T-cell (primary cell): ENCODE results near the gene F3. TPM values are rescaled to one million over a fixed set of nuclear protein-coding genes. Genes with fewer than 3 reads are reported as not detected.

Experiments used
- ATAC-seq, 4 experiments: fragments of 200-7000 bp in 3 of 4; fragments of 150-1000 bp in 1 of 4; cut with Tn5 transposase; replicated peaks in 1 of 4; 1 replicate in 3 of 4; 2 replicates in 1 of 4; pipeline ENCODE4 v1.10.0; 2021; ENCODE audit warnings: moderate library complexity in 3 of 4, mild to moderate bottlenecking in 2 of 4, moderate number of reproducible peaks in 1 of 4
- CTCF ChIA-PET, 2 donors: fragments of 300-600 bp; sonication (Branson Sonifier 250); formaldehyde crosslinking; loops; one replicate each; lab custom pipeline; 2022; ENCODE audit warnings: antibody characterized with exemption in 2 of 2; lab: Charles Lee
- POLR2A ChIA-PET, 2 donors: fragments of 300-600 bp; sonication (Branson Sonifier 250); formaldehyde crosslinking; loops; one replicate each; lab custom pipeline; 2022; ENCODE audit warnings: antibody characterized with exemption in 2 of 2; lab: Charles Lee
- DNase-seq, 35 experiments: peaks; one replicate each; pipeline versions ENCODE4 v3.0.0 to v3.0.0-alpha.2; 2013 to 2023
- H3K27ac ChIP-seq: one replicate; pipeline ENCODE4 v1.5.1; 2013; ENCODE audit warnings: low read length
- H3K27me3 ChIP-seq, 2 experiments: replicated peaks in 1 of 2; 1 replicate in 1 of 2; 2 replicates in 1 of 2; pipeline versions ENCODE4 v1.6.1 to v1.7.0; 2013; ENCODE audit warnings: low read length in 1 of 2, mixed read lengths in 1 of 2; ENCODE audit not compliant: control insufficient read depth in 2 of 2, insufficient read depth in 2 of 2; ENCODE audit errors: extremely low read depth in 1 of 2
- H3K36me3 ChIP-seq, 2 donors: 1 replicate in 1 of 2; 2 replicates in 1 of 2; pipeline versions ENCODE4 v1.6.1 to v1.7.0; 2013; ENCODE audit warnings: low read length in 1 of 2; ENCODE audit not compliant: control insufficient read depth in 2 of 2, insufficient read depth in 1 of 2; ENCODE audit errors: extremely low read depth in 1 of 2
- H3K4me1 ChIP-seq, 2 experiments: 1 replicate in 1 of 2; 2 replicates in 1 of 2; pipeline versions ENCODE4 v1.6.1 to v1.7.0; 2013; ENCODE audit warnings: low read length in 2 of 2, mixed read lengths in 1 of 2; ENCODE audit not compliant: insufficient read depth in 2 of 2, control insufficient read depth in 1 of 2; ENCODE audit errors: extremely low read depth in 1 of 2
- H3K4me3 ChIP-seq, 2 donors: 1 replicate in 1 of 2; 2 replicates in 1 of 2; pipeline versions ENCODE4 v1.5.1 to v1.7.0; 2013; ENCODE audit warnings: mild to moderate bottlenecking in 2 of 2, low read length in 1 of 2, moderate library complexity in 1 of 2; ENCODE audit not compliant: control insufficient read depth in 1 of 2; ENCODE audit errors: extremely low read depth in 1 of 2
- H3K9me3 ChIP-seq: 2 replicates; pipeline ENCODE4 v1.7.0; 2013
- H3K27ac Mint-ChIP-seq, 2 donors: one replicate each; pipeline ENCODE4 v1.8.0; 2020 to 2021; ENCODE audit warnings: mild to moderate bottlenecking in 2 of 2, mixed read lengths in 2 of 2
- H3K27me3 Mint-ChIP-seq, 2 donors: one replicate each; pipeline ENCODE4 v1.8.0; 2021 to 2022; ENCODE audit warnings: mixed read lengths in 2 of 2
- H3K36me3 Mint-ChIP-seq: one replicate; pipeline ENCODE4 v1.8.0; 2021; ENCODE audit warnings: mixed read lengths
- H3K4me1 Mint-ChIP-seq, 3 donors: one replicate each; pipeline ENCODE4 v1.8.0; 2020 to 2022; ENCODE audit warnings: mixed read lengths in 3 of 3, mild to moderate bottlenecking in 1 of 3
- H3K4me3 Mint-ChIP-seq, 3 donors: one replicate each; pipeline ENCODE4 v1.8.0; 2020 to 2022; ENCODE audit warnings: mild to moderate bottlenecking in 3 of 3, mixed read lengths in 3 of 3, moderate library complexity in 3 of 3
- H3K9me3 Mint-ChIP-seq, 3 donors: one replicate each; pipeline ENCODE4 v1.8.0; 2020 to 2022; ENCODE audit warnings: mixed read lengths in 3 of 3
- WGBS: methylation state at CpG from one replicate; pipeline ENCODE4 v1.1.5; 2013; ENCODE audit warnings: missing lambda C conversion rate; ENCODE audit not compliant: insufficient coverage; 5-methylcytosine and 5-hydroxymethylcytosine counted together
- total RNA-seq, 35 experiments: library from RNA in 6 of 35; stranded (reverse) in 6 of 35; fragments of 120-200 nt in 1 of 35; gene quantifications; one replicate each; pipeline versions ENCODE4 v1.2.1 to v1.2.4 and lab custom pipeline; 2013 to 2026

Gene F3
- total RNA-seq, 5 donors from 2014 or later (not counting 1 experiment from before 2014, with no cell fraction given) = 0.29 to 1.0 (median 0.66) TPM; not detected in 2

GRCh38 chr1:94542088-94542870 lies 720 bp upstream of the F3 start:
- H3K4me3 ChIP-seq = peak overlapping the region; percentile 33 to 74
- ChIA-PET POLR2A (no interaction called here), CTCF (no interaction called here)
- Mint-ChIP-seq H3K27me3 (peaks cover 72 to 77% of the 10 kb centered on the region in 2 donors), H3K9me3 (no peaks in the 10 kb centered on the region), H3K36me3 (no peaks in the 10 kb centered on the region), H3K4me3 (peak overlapping the region; percentile 66 to 70 (median 66)), H3K27ac (no peak overlapping the region), H3K4me1 (peaks cover 14 to 21% (median 17%) of the 10 kb centered on the region in 3 donors)
- DNase-seq (no peak), ATAC-seq (peak in 1 of 4 experiments; percentile 21)
- H3K4me1 ChIP-seq = peaks cover 4 to 16% of the 10 kb centered on the region in 2 experiments
- H3K36me3 ChIP-seq = no peaks in the 10 kb centered on the region
- WGBS = 3% methylated on average over 23 of the region's 26 CpGs
- peaks cover 6 to 30% of the 10 kb centered on the region in 2 experiments for H3K27me3 ChIP-seq
- no peaks in the 10 kb centered on the region for H3K9me3 ChIP-seq
- no peak overlapping the region for H3K27ac ChIP-seq

- H3K27me3 Mint-ChIP-seq = peaks cover 67 to 76% of the 10 kb centered on the region in 2 donors
- Histone ChIP-seq H3K27ac (no peak overlapping the region), H3K4me3 (peak overlapping the region in 1 of 2 donors; percentile 42), H3K9me3 (no peaks in the 10 kb centered on the region), H3K27me3 (peaks cover 6 to 36% of the 10 kb centered on the region in 2 experiments), H3K36me3 (no peaks in the 10 kb centered on the region), H3K4me1 (peaks cover 4 to 16% of the 10 kb centered on the region in 2 experiments)
- WGBS = 60% methylated on average over 15 of the region's 23 CpGs
- H3K4me1 Mint-ChIP-seq = peaks cover 14 to 21% (median 17%) of the 10 kb centered on the region in 3 donors
- H3K9me3 Mint-ChIP-seq = no peaks in the 10 kb centered on the region
- DNase-seq = no peak
- H3K4me3 Mint-ChIP-seq = peak overlapping the region; percentile 39 to 68 (median 44)
- no peak for ATAC-seq
- H3K27ac Mint-ChIP-seq = no peak overlapping the region
- no peaks in the 10 kb centered on the region for H3K36me3 Mint-ChIP-seq
- ChIA-PET POLR2A (no interaction called here), CTCF (no interaction called here)
These were observed 916 bp downstream of the F3 start for GRCh38 chr1:94540440-94541245.

- no peak overlapping the region for H3K27ac Mint-ChIP-seq
- Histone ChIP-seq H3K4me1 (peaks cover 4 to 16% of the 10 kb centered on the region in 2 experiments), H3K27me3 (peaks cover 6 to 37% of the 10 kb centered on the region in 2 experiments), H3K4me3 (no peak overlapping the region), H3K9me3 (no peaks in the 10 kb centered on the region), H3K36me3 (no peaks in the 10 kb centered on the region), H3K27ac (no peak overlapping the region)
- H3K4me3 Mint-ChIP-seq = no peak overlapping the region
- ATAC-seq = no peak
- DNase-seq = no peak
- POLR2A ChIA-PET = no interaction called here
- no peaks in the 10 kb centered on the region for H3K36me3 Mint-ChIP-seq
- H3K9me3 Mint-ChIP-seq = no peaks in the 10 kb centered on the region
- CTCF ChIA-PET = interaction anchor here in 1 of 2 donors (0.5 kb wide), 1 partner anchor 36 kb away, joined by 5 read pairs; no protein-coding TSS in a partner anchor
- peaks cover 60 to 76% of the 10 kb centered on the region in 2 donors for H3K27me3 Mint-ChIP-seq
- H3K4me1 Mint-ChIP-seq = peaks cover 14 to 21% (median 17%) of the 10 kb centered on the region in 3 donors
- WGBS = 90% methylated on average over 1 of the region's 3 CpGs
These were observed 2.1 kb downstream of the F3 start for GRCh38 chr1:94539496-94539895.

- ATAC-seq (no peak), DNase-seq (no peak)
- ChIA-PET CTCF (no interaction called here), POLR2A (no interaction called here)
- peaks cover 6 to 37% of the 10 kb centered on the region in 2 experiments for H3K27me3 ChIP-seq
- H3K4me1 Mint-ChIP-seq = peaks cover 14 to 21% (median 17%) of the 10 kb centered on the region in 3 donors
- no peak overlapping the region for H3K27ac Mint-ChIP-seq
- peaks cover 50 to 65% of the 10 kb centered on the region in 2 donors for H3K27me3 Mint-ChIP-seq
- H3K36me3 ChIP-seq = no peaks in the 10 kb centered on the region
- no peaks in the 10 kb centered on the region for H3K9me3 Mint-ChIP-seq
- H3K9me3 ChIP-seq = no peaks in the 10 kb centered on the region
- H3K36me3 Mint-ChIP-seq = no peaks in the 10 kb centered on the region
- H3K4me3 Mint-ChIP-seq = no peak overlapping the region
- WGBS = 83% methylated on average over 3 of the region's 6 CpGs
- no peak overlapping the region for H3K4me3 ChIP-seq
- H3K27ac ChIP-seq = no peak overlapping the region
- peaks cover 4 to 16% of the 10 kb centered on the region in 2 experiments for H3K4me1 ChIP-seq
These were observed 3.2 kb downstream of the F3 start for GRCh38 chr1:94538243-94538827.

GRCh38 chr1:94537254-94537653 lies 4.3 kb downstream of the F3 start:
- Histone ChIP-seq H3K4me1 (peaks cover under 1 to 14% of the 10 kb centered on the region in 2 experiments), H3K27me3 (peaks cover 3 to 35% of the 10 kb centered on the region in 2 experiments), H3K4me3 (no peak overlapping the region), H3K27ac (no peak overlapping the region), H3K36me3 (no peaks in the 10 kb centered on the region), H3K9me3 (no peaks in the 10 kb centered on the region)
- DNase-seq (no peak), ATAC-seq (no peak)
- Mint-ChIP-seq H3K27me3 (peaks cover 43 to 56% of the 10 kb centered on the region in 2 donors), H3K36me3 (no peaks in the 10 kb centered on the region), H3K27ac (no peak overlapping the region), H3K4me1 (peaks cover 8 to 12% (median 8%) of the 10 kb centered on the region in 3 donors), H3K9me3 (no peaks in the 10 kb centered on the region), H3K4me3 (no peak overlapping the region)
- POLR2A ChIA-PET = no interaction called here
- CTCF ChIA-PET = interaction anchor here in 1 of 2 donors (1.1 kb wide), 1 partner anchor 10 kb away, joined by 3 read pairs; no protein-coding TSS in a partner anchor
- 75% methylated on average over 2 of the region's 6 CpGs for WGBS

GRCh38 chr1:94535879-94536278 lies 5.7 kb downstream of the F3 start:
- Mint-ChIP-seq H3K4me3 (no peak overlapping the region), H3K4me1 (peaks cover 2 to 5% (median 5%) of the 10 kb centered on the region in 3 donors), H3K36me3 (no peaks in the 10 kb centered on the region), H3K27ac (no peak overlapping the region), H3K9me3 (no peaks in the 10 kb centered on the region), H3K27me3 (peaks cover 36 to 49% of the 10 kb centered on the region in 2 donors)
- no CpG with 5 or more reads among the region's 9 CpGs for WGBS
- POLR2A ChIA-PET = no interaction called here
- no peak for ATAC-seq
- Histone ChIP-seq H3K36me3 (no peaks in the 10 kb centered on the region), H3K27ac (no peak overlapping the region), H3K27me3 (peaks cover 3 to 23% of the 10 kb centered on the region in 2 experiments), H3K4me1 (peaks cover 0 to 1% of the 10 kb centered on the region in 2 experiments), H3K4me3 (no peak overlapping the region), H3K9me3 (no peaks in the 10 kb centered on the region)
- CTCF ChIA-PET = no interaction called here
- no peak for DNase-seq
